Cardiac muscle cell (in vitro differentiated cells and primary cell): ENCODE data around the gene C10orf95. TPM values are rescaled to one million over a fixed set of nuclear protein-coding genes. Genes with fewer than 3 reads are reported as not detected.

Experiments used
- DNase-seq, 2 donors: peaks; one replicate each; pipeline versions ENCODE4 v3.0.0 to v3.0.0-alpha.2; 2010 to 2017; ENCODE audit warnings: low read depth in 1 of 2, low spot score in 1 of 2
- H3K27ac ChIP-seq: fragments of 200-600 bp; sonication (generic); 2 replicates; pipeline ENCODE4 v1.5.1; 2016
- H3K27me3 ChIP-seq: fragments of 200-600 bp; sonication (generic); 2 replicates; pipeline ENCODE4 v1.6.0; 2016; ENCODE audit warnings: control low read depth
- H3K36me3 ChIP-seq: fragments of 200-600 bp; sonication (generic); 2 replicates; pipeline ENCODE4 v1.5.1; 2016; ENCODE audit warnings: control low read depth
- H3K4me1 ChIP-seq: fragments of 200-600 bp; sonication (generic); 2 replicates; pipeline ENCODE4 v1.8.1; 2017; ENCODE audit warnings: low read depth, mild to moderate bottlenecking, mixed run types
- H3K4me3 ChIP-seq: fragments of 200-600 bp; sonication (generic); 2 replicates; pipeline ENCODE4 v1.5.1; 2016; ENCODE audit warnings: mild to moderate bottlenecking
- H3K9me3 ChIP-seq: fragments of 200-600 bp; sonication (generic); 2 replicates; pipeline ENCODE4 v1.5.1; 2017; ENCODE audit warnings: low read depth, mild to moderate bottlenecking, control low read depth
- CTCF ChIP-seq: IDR thresholded peaks from 2 replicates; pipeline ENCODE4 v1.5.1; 2012; ENCODE audit warnings: low read depth, mild to moderate bottlenecking, low read length
- polyA plus RNA-seq: library from polyadenylated mRNA; unstranded; fragments of >200 nt; fragmentation: Nextera tagmentation; extraction: Ambion mirVana; gene quantifications from 2 replicates; pipeline ENCODE4 v1.2.1, GENCODE V29; 2016
- total RNA-seq: library from RNA; depleted of rRNA; stranded (reverse); fragments of >200 nt; gene quantifications from 2 replicates; pipeline ENCODE4 v1.2.3, GENCODE V29; 2016

C10orf95 gene
- total and polyA plus RNA-seq, 2 experiments from 2014 or later: 1.7 TPM; not detected in 1

GRCh38 chr10:102416283-102416682, 35.1 kb downstream of the C10orf95 start:
- TF ChIP-seq CTCF: no peak
- Histone ChIP-seq H3K36me3 (no peaks in the 10 kb centered on the region), H3K27ac (no peak overlapping the region), H3K9me3 (no peaks in the 10 kb centered on the region), H3K4me1 (peaks cover 12% of the 10 kb centered on the region), H3K4me3 (no peak overlapping the region), H3K27me3 (peaks cover 11% of the 10 kb centered on the region)
- DNase-seq: no peak

GRCh38 chr10:102414749-102415148, 36.6 kb downstream of the C10orf95 start:
- peaks cover 22% of the 10 kb centered on the region for H3K27me3 ChIP-seq

DNA sequence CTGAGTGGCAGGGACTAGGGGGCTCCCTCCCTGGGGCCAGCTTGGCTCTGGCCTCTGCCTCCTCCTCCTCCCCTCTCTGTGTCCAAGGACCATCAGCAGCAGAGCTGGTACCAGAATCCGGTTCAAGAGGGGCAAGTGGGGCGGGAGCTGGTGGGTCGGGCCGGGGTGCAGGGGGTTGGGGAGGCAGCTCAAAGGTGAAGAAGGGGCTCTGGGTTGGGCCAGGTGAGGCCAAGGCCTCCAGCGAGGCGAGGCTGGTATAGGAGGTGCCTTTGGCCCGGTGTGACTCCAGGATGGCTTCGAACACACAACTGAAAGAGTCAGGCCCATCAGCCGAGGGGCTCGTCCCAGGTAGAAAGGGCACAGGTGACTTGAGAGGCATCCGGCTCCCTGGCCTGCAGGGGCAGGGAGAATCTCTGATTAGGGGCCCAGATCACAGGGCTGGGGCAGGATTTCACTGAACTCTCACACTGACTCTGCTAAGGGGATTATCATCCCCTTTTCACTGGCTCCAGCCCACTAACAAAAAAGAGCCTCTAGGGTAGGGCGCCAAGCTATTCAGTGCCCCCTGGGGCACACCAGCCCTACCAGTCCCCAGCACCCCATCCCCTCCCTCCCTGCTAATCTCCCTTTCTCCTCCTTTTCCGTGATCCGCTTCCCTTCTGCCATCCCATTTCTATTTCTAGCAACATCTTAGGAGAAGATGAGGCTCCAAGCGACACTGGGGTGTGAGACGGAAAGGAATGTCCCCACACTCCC, 37.4 kb downstream of the C10orf95 start:
- no peak for DNase-seq
- Histone ChIP-seq H3K27me3 (peaks cover 27% of the 10 kb centered on the region), H3K36me3 (no peaks in the 10 kb centered on the region), H3K4me3 (no peak overlapping the region), H3K4me1 (peaks cover 3% of the 10 kb centered on the region), H3K27ac (no peak overlapping the region), H3K9me3 (no peaks in the 10 kb centered on the region)
- TF ChIP-seq CTCF: no peak

More at GRCh38 chr10:102414749-102415148, 36.6 kb downstream of the C10orf95 start:
- Histone ChIP-seq H3K4me3 (no peak overlapping the region), H3K27ac (no peak overlapping the region), H3K36me3 (no peaks in the 10 kb centered on the region), H3K9me3 (no peaks in the 10 kb centered on the region), H3K4me1 (peaks cover 8% of the 10 kb centered on the region)
- DNase-seq: no peak
- no peak for TF ChIP-seq CTCF

DNA sequence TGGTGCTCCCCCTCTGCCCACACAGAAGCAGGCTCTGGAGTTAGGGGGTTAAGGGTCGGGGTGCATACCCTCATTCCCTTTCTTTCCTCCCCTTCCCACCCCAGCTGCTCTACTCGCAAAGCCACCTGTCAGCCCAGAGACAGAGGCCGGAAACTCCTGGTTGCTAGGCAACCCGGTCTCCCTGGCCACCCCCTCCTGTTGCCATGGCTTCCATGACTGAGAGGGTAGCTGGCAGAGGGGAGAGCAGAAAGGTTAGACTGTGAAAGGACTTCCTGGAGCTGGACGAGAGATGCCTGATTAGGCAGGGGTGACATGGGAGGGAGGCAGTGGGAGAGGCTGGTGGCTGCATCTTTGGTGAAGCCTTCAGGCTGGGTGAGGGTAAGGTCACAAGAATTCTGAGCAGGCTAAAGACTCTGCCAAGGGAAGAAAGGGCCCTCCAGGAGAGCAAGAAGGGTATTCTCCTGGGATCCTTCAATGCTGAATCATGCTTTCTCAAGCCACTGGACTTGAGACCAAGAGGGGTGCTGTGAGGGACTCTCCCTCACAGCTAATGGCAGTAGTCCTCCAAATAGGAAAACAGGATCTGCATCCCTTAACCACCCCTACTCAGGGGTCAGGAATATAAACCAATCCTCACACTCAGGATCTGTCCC, 38.2 kb downstream of the C10orf95 start:
- no peaks in the 10 kb centered on the region for H3K4me1 ChIP-seq
- TF ChIP-seq CTCF: no peak
- peak in 1 of 2 donors; percentile 43 for DNase-seq
- H3K4me3 ChIP-seq: no peak overlapping the region
- H3K27ac ChIP-seq: no peak overlapping the region
- H3K36me3 ChIP-seq: no peaks in the 10 kb centered on the region
- H3K27me3 ChIP-seq: peaks cover 29% of the 10 kb centered on the region
- no peaks in the 10 kb centered on the region for H3K9me3 ChIP-seq

DNA sequence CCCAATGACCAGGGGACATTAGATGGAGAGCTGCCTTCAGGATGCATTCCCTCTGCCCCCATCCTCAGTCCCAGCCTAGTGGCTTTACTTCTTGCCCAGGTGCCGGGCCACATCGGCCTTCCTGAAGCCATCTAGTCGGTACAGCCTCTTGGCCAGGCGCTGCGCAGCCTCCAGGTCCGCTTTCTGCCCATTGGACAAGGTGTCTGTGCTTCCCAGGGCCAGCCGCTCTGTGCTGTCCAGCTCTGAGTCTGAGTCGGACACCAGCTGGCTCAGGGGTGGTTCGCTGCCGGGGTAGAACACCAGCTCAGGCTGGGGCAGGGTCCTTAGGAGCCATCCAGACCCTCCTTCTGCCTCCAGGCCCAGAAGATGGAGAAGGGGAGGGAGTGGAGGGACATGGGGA, 39.0 kb downstream of the C10orf95 start:
- no peaks in the 10 kb centered on the region for H3K9me3 ChIP-seq
- H3K4me1 ChIP-seq: no peaks in the 10 kb centered on the region
- DNase-seq: no peak
- no peak overlapping the region for H3K4me3 ChIP-seq
- peaks cover 38% of the 10 kb centered on the region for H3K27me3 ChIP-seq
- TF ChIP-seq CTCF: no peak
- H3K36me3 ChIP-seq: no peaks in the 10 kb centered on the region
- no peak overlapping the region for H3K27ac ChIP-seq
